ENCODE results near the gene SCARF1. TPM values are rescaled to one million over a fixed set of nuclear protein-coding genes. Genes with fewer than 3 reads are reported as not detected.
A peak's percentile ranks its signal among the peaks of the same experiment; 100 is the strongest.
"Not testable (repeated sequence)": the region's sequence is repeated elsewhere in the genome, so short reads cannot be mapped to it uniquely, and the experiment has no call there.

Gene SCARF1
- 37.4 TPM for total RNA-seq
- long read RNA-seq, transcript SCARF1-201 (11 exons, 3,443 nt): major isoform, 40 of 114 reads
- long read RNA-seq, transcript SCARF1-206 (11 exons, 2,698 nt): minor isoform, 5 of 114 reads
- long read RNA-seq, partial matches to known transcripts: 57 of 114 reads
- long read RNA-seq, other reads (novel, unspliced or antisense): 10 of 114 reads

GRCh38 chr17:1645207-1646171, at the start of gene SCARF1:
Gene SCARF1, minus strand, starts transcription at chr17:1645732. Its CDS starts 35 bp downstream, at chr17:1645697.
- TF ChIP-seq CTCF (IDR thresholded peaks at IDR 0.05): no peak
- intact Hi-C loops (cut with DNase I): no loop called here
- no peak for ATAC-seq
- Histone ChIP-seq H3K4me3 (peak within 1 kb of the TSS; percentile 62), H3K4me1 (peaks cover 61% of the 10 kb centered on the region), H3K27me3 (ENCODE audit: low read depth) (no peaks in the 10 kb centered on the region), H3K36me3 (peaks cover 7% of the 10 kb centered on the region), H3K9me3 (no peaks in the 10 kb centered on the region), H3K27ac (peak within 1 kb of the TSS; percentile 95)
- DNase-seq: peak; percentile 76

- Histone ChIP-seq H3K36me3 (no peaks in the 10 kb centered on the region), H3K9me3 (no peaks in the 10 kb centered on the region), H3K4me1 (no peaks in the 10 kb centered on the region), H3K4me3 (no peak overlapping the region), H3K27ac (no peak overlapping the region), H3K27me3 (ENCODE audit: low read depth) (no peaks in the 10 kb centered on the region)
- DNase-seq: no peak
- no peak for TF ChIP-seq CTCF (IDR thresholded peaks at IDR 0.05)
- intact Hi-C loops (cut with DNase I): no loop called here
- ATAC-seq: no peak
Observed at GRCh38 chr17:1693339-1693738, 47.8 kb upstream of the SCARF1 start.

- H3K27ac ChIP-seq: no peak overlapping the region
- no peaks in the 10 kb centered on the region for H3K9me3 ChIP-seq
- no peaks in the 10 kb centered on the region for H3K4me1 ChIP-seq
- intact Hi-C loops (cut with DNase I): no loop called here
- TF ChIP-seq CTCF (IDR thresholded peaks at IDR 0.05): no peak
- DNase-seq (no peak), ATAC-seq (no peak)
- no peaks in the 10 kb centered on the region for H3K27me3 ChIP-seq (ENCODE audit: low read depth)
- no peaks in the 10 kb centered on the region for H3K36me3 ChIP-seq
- H3K4me3 ChIP-seq: no peak overlapping the region
Observed at GRCh38 chr17:1690544-1691221, 45.2 kb upstream of the SCARF1 start.

GRCh38 chr17:1688405-1688804, 42.9 kb upstream of the SCARF1 start:
- H3K27me3 ChIP-seq (ENCODE audit: low read depth); H3K36me3 ChIP-seq; intact Hi-C loops (cut with DNase I); DNase-seq; H3K9me3 ChIP-seq; H3K4me3 ChIP-seq; ATAC-seq; H3K27ac ChIP-seq: not testable (repeated sequence)
- H3K4me1 ChIP-seq: peaks cover 13% of the 10 kb centered on the region

GRCh38 chr17:1686086-1686485, 40.6 kb upstream of the SCARF1 start:
- Histone ChIP-seq H3K27me3 (ENCODE audit: low read depth) (no peaks in the 10 kb centered on the region), H3K36me3 (peaks cover 25% of the 10 kb centered on the region), H3K4me3 (no peak overlapping the region), H3K27ac (no peak overlapping the region), H3K9me3 (no peaks in the 10 kb centered on the region), H3K4me1 (peaks cover 27% of the 10 kb centered on the region)
- DNase-seq: no peak
- no peak for ATAC-seq
- intact Hi-C loops (cut with DNase I): no loop called here
- no peak for TF ChIP-seq CTCF (IDR thresholded peaks at IDR 0.05)
